ENCODE measurements around the gene TNS2. TPM values are rescaled to one million over a fixed set of nuclear protein-coding genes. Genes with fewer than 3 reads are reported as not detected.

Gene TNS2
- total and polyA plus RNA-seq, 2 of the 13 experiments (the other 11 are each of a cell fraction or from before 2014, with no cell fraction given), result 8.9 to 20.4 TPM

DNA sequence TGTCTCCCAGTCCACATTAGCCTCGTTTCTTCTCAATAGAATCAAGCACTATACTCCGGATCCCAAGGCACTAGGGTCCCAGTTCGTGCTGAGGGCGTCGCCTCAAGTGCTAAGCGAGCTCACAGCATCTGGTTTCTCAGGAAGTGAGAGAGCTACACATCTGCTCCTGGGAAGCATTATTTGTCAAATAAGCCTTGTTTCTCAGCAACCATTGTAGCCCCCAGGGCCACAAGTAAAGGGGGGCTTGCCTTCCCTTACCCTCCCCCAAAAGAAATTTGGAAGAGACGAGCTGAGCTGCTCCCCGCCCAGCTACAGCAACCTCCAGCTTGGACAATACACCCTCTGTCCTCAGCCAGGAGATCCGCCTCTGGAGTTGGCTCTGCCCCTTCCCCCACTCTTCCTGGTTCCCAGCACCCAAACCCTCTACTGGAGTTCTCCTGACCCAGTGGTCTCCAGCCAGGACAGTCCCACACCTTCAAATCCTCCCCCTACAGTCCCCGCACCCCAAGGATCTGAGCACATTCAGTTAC lies 5.7 kb upstream of the TNS2 start (continued):
- TF ChIP-seq, protein P1, sequence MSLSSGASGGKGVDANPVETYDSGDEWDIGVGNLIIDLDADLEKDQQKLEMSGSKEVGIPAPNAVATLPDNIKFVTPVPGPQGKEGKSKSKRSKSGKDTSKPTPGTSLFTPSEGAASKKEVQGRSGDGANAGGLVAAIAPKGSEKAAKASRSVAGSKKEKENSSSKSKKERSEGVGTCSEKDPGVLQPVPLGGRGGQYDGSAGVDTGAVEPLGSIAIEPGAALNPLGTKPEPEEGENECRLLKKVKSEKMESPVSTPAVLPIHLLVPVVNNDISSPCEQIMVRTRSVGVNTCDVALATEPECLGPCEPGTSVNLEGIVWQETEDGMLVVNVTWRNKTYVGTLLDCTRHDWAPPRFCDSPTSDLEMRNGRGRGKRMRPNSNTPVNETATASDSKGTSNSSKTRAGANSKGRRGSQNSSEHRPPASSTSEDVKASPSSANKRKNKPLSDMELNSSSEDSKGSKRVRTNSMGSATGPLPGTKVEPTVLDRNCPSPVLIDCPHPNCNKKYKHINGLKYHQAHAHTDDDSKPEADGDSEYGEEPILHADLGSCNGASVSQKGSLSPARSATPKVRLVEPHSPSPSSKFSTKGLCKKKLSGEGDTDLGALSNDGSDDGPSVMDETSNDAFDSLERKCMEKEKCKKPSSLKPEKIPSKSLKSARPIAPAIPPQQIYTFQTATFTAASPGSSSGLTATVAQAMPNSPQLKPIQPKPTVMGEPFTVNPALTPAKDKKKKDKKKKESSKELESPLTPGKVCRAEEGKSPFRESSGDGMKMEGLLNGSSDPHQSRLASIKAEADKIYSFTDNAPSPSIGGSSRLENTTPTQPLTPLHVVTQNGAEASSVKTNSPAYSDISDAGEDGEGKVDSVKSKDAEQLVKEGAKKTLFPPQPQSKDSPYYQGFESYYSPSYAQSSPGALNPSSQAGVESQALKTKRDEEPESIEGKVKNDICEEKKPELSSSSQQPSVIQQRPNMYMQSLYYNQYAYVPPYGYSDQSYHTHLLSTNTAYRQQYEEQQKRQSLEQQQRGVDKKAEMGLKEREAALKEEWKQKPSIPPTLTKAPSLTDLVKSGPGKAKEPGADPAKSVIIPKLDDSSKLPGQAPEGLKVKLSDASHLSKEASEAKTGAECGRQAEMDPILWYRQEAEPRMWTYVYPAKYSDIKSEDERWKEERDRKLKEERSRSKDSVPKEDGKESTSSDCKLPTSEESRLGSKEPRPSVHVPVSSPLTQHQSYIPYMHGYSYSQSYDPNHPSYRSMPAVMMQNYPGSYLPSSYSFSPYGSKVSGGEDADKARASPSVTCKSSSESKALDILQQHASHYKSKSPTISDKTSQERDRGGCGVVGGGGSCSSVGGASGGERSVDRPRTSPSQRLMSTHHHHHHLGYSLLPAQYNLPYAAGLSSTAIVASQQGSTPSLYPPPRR (CRISPR knock-in tag; IDR thresholded peaks at IDR 0.05; ENCODE audit: borderline replicate concordance), result peak; percentile 43; the same call in 1 of the 2 replicates
- 0 out of 2 replicates have a peak, but pooled peaks have one; percentile 29 for TF ChIP-seq ZNF124 (CRISPR knock-in tag; IDR thresholded peaks at IDR 0.05)
- TF ChIP-seq SAP130 (CRISPR knock-in tag; IDR thresholded peaks at IDR 0.05; ENCODE audit: low read depth), result 0 out of 2 replicates have a peak, but pooled peaks have one; percentile 30
- TF ChIP-seq, protein P2, sequence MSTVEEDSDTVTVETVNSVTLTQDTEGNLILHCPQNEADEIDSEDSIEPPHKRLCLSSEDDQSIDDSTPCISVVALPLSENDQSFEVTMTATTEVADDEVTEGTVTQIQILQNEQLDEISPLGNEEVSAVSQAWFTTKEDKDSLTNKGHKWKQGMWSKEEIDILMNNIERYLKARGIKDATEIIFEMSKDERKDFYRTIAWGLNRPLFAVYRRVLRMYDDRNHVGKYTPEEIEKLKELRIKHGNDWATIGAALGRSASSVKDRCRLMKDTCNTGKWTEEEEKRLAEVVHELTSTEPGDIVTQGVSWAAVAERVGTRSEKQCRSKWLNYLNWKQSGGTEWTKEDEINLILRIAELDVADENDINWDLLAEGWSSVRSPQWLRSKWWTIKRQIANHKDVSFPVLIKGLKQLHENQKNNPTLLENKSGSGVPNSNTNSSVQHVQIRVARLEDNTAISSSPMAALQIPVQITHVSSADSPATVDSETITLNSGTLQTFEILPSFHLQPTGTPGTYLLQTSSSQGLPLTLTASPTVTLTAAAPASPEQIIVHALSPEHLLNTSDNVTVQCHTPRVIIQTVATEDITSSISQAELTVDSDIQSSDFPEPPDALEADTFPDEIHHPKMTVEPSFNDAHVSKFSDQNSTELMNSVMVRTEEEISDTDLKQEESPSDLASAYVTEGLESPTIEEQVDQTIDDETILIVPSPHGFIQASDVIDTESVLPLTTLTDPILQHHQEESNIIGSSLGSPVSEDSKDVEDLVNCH (CRISPR knock-in tag; IDR thresholded peaks at IDR 0.05), result no peak
- 0 out of 2 replicates have a peak, but pooled peaks have one; percentile 15 for TF ChIP-seq POLR2G (IDR thresholded peaks at IDR 0.05; ENCODE audit: low read depth, low read length)
- TF ChIP-seq, protein P3, sequence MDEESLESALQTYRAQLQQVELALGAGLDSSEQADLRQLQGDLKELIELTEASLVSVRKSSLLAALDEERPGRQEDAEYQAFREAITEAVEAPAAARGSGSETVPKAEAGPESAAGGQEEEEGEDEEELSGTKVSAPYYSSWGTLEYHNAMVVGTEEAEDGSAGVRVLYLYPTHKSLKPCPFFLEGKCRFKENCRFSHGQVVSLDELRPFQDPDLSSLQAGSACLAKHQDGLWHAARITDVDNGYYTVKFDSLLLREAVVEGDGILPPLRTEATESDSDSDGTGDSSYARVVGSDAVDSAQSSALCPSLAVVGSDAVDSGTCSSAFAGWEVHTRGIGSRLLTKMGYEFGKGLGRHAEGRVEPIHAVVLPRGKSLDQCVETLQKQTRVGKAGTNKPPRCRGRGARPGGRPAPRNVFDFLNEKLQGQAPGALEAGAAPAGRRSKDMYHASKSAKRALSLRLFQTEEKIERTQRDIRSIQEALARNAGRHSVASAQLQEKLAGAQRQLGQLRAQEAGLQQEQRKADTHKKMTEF (CRISPR knock-in tag; IDR thresholded peaks at IDR 0.05), result 0 out of 2 replicates have a peak, but pooled peaks have one; percentile 13
- no peak for TF ChIP-seq SOX6 (IDR thresholded peaks at IDR 0.05)
- TF ChIP-seq SOX6 (CRISPR knock-in tag; IDR thresholded peaks at IDR 0.05), result peak; percentile 36; the same call in 1 of the 2 replicates
- TF ChIP-seq, protein P4, sequence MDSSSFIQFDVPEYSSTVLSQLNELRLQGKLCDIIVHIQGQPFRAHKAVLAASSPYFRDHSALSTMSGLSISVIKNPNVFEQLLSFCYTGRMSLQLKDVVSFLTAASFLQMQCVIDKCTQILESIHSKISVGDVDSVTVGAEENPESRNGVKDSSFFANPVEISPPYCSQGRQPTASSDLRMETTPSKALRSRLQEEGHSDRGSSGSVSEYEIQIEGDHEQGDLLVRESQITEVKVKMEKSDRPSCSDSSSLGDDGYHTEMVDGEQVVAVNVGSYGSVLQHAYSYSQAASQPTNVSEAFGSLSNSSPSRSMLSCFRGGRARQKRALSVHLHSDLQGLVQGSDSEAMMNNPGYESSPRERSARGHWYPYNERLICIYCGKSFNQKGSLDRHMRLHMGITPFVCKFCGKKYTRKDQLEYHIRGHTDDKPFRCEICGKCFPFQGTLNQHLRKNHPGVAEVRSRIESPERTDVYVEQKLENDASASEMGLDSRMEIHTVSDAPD (CRISPR knock-in tag; IDR thresholded peaks at IDR 0.05), result no peak
- TF ChIP-seq, protein P5, sequence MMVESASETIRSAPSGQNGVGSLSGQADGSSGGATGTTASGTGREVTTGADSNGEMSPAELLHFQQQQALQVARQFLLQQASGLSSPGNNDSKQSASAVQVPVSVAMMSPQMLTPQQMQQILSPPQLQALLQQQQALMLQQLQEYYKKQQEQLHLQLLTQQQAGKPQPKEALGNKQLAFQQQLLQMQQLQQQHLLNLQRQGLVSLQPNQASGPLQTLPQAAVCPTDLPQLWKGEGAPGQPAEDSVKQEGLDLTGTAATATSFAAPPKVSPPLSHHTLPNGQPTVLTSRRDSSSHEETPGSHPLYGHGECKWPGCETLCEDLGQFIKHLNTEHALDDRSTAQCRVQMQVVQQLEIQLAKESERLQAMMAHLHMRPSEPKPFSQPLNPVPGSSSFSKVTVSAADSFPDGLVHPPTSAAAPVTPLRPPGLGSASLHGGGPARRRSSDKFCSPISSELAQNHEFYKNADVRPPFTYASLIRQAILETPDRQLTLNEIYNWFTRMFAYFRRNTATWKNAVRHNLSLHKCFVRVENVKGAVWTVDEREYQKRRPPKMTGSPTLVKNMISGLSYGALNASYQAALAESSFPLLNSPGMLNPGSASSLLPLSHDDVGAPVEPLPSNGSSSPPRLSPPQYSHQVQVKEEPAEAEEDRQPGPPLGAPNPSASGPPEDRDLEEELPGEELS (CRISPR knock-in tag; IDR thresholded peaks at IDR 0.05), result peak; percentile 34; the same call in 1 of the 2 replicates
- TF ChIP-seq GATAD1 (CRISPR knock-in tag; IDR thresholded peaks at IDR 0.05), result no peak
- TF ChIP-seq, protein P6, sequence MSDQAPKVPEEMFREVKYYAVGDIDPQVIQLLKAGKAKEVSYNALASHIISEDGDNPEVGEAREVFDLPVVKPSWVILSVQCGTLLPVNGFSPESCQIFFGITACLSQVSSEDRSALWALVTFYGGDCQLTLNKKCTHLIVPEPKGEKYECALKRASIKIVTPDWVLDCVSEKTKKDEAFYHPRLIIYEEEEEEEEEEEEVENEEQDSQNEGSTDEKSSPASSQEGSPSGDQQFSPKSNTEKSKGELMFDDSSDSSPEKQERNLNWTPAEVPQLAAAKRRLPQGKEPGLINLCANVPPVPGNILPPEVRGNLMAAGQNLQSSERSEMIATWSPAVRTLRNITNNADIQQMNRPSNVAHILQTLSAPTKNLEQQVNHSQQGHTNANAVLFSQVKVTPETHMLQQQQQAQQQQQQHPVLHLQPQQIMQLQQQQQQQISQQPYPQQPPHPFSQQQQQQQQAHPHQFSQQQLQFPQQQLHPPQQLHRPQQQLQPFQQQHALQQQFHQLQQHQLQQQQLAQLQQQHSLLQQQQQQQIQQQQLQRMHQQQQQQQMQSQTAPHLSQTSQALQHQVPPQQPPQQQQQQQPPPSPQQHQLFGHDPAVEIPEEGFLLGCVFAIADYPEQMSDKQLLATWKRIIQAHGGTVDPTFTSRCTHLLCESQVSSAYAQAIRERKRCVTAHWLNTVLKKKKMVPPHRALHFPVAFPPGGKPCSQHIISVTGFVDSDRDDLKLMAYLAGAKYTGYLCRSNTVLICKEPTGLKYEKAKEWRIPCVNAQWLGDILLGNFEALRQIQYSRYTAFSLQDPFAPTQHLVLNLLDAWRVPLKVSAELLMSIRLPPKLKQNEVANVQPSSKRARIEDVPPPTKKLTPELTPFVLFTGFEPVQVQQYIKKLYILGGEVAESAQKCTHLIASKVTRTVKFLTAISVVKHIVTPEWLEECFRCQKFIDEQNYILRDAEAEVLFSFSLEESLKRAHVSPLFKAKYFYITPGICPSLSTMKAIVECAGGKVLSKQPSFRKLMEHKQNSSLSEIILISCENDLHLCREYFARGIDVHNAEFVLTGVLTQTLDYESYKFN (CRISPR knock-in tag; conservative IDR thresholded peaks at IDR 0.05), result 0 out of 2 replicates have a peak, but pooled peaks have one; percentile 22

Data from HepG2 (cell line).